ENCODE results near the gene TNP2.

Gene TNP2

GRCh38 chr16:11250786-11251524, 18.2 kb downstream of the TNP2 start:
- no peak overlapping the region for H3K4me3 ChIP-seq (ENCODE audit: low read depth, low read length)
- TF ChIP-seq CTCF (IDR thresholded peaks at IDR 0.05; ENCODE audit: control insufficient read depth, extremely low read depth, insufficient read depth): no peak
- DNase-seq (ENCODE audit: low read depth): no peak

- no peak overlapping the region for H3K4me3 ChIP-seq (ENCODE audit: low read depth, low read length)
- no peak for DNase-seq (ENCODE audit: low read depth)
- no peak for TF ChIP-seq CTCF (IDR thresholded peaks at IDR 0.05; ENCODE audit: control insufficient read depth, extremely low read depth, insufficient read depth)
These were observed 18.9 kb downstream of the TNP2 start for GRCh38 chr16:11250091-11250785.

GRCh38 chr16:11249233-11250061, 19.7 kb downstream of the TNP2 start:
- DNase-seq (ENCODE audit: low read depth): no peak
- no peak for TF ChIP-seq CTCF (IDR thresholded peaks at IDR 0.05; ENCODE audit: control insufficient read depth, extremely low read depth, insufficient read depth)
- H3K4me3 ChIP-seq (ENCODE audit: low read depth, low read length): no peak overlapping the region

GRCh38 chr16:11248133-11248532, 21.0 kb downstream of the TNP2 start:
- DNase-seq (ENCODE audit: low read depth): no peak
- TF ChIP-seq CTCF (IDR thresholded peaks at IDR 0.05; ENCODE audit: control insufficient read depth, extremely low read depth, insufficient read depth): no peak
- H3K4me3 ChIP-seq (ENCODE audit: low read depth, low read length): no peak overlapping the region

GRCh38 chr16:11245988-11246387, 23.1 kb downstream of the TNP2 start:
- TF ChIP-seq CTCF (IDR thresholded peaks at IDR 0.05; ENCODE audit: control insufficient read depth, extremely low read depth, insufficient read depth): no peak
- no peak for DNase-seq (ENCODE audit: low read depth)

GRCh38 chr16:11245222-11245737, 23.8 kb downstream of the TNP2 start:
- DNase-seq (ENCODE audit: low read depth): no peak
- no peak overlapping the region for H3K4me3 ChIP-seq (ENCODE audit: low read depth, low read length)
- no peak for TF ChIP-seq CTCF (IDR thresholded peaks at IDR 0.05; ENCODE audit: control insufficient read depth, extremely low read depth, insufficient read depth)

More at GRCh38 chr16:11245988-11246387, 23.1 kb downstream of the TNP2 start:
- no peak overlapping the region for H3K4me3 ChIP-seq (ENCODE audit: low read depth, low read length)
